ENCODE results near the gene HSD17B3.
A peak's percentile ranks its signal among the peaks of the same experiment; 100 is the strongest.

Gene HSD17B3

GRCh38 chr9:96232539-96233241 lies 69.3 kb downstream of the HSD17B3 start:
- ATAC-seq: peak; percentile 80
- Mint-ChIP-seq H3K27me3 (peaks cover 50% of the 10 kb centered on the region), H3K9me3 (peaks cover 8% of the 10 kb centered on the region)

GRCh38 chr9:96232164-96232538 lies 69.8 kb downstream of the HSD17B3 start:
- Mint-ChIP-seq H3K27me3 (peaks cover 49% of the 10 kb centered on the region), H3K9me3 (peaks cover 11% of the 10 kb centered on the region), H3K36me3 (ENCODE audit: low read depth) (peaks cover 2% of the 10 kb centered on the region), H3K4me1 (no peaks in the 10 kb centered on the region), H3K4me3 (no peak overlapping the region), H3K27ac (no peak overlapping the region)
- ATAC-seq: no peak
- DNase-seq: no peak

More at GRCh38 chr9:96232539-96233241, 69.3 kb downstream of the HSD17B3 start:
- DNase-seq: peak; percentile 20
- Mint-ChIP-seq H3K4me1 (no peaks in the 10 kb centered on the region), H3K4me3 (no peak overlapping the region), H3K36me3 (ENCODE audit: low read depth) (peaks cover 2% of the 10 kb centered on the region), H3K27ac (no peak overlapping the region)

DNA sequence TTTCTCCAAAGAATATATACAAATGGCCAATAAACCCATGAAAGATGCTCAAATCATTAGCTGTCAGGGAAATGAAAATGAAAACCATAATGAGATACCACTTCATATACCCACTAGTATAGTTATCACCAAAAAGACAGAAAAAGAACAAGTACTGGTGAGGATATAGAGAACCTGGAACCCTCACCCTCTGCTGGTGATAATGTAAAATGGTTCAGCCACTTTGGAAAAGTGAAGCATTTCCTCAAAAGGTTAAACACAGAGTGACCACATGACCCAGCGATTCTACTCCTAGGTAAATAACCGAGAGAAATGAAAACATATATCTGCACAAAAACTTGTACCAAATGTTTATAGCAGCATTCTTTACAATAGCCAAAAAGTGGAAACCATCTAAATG lies 72.0 kb downstream of the HSD17B3 start:
- ATAC-seq (no peak), DNase-seq (no peak)
- Mint-ChIP-seq H3K27ac (no peak overlapping the region), H3K4me3 (no peak overlapping the region), H3K4me1 (no peaks in the 10 kb centered on the region), H3K36me3 (ENCODE audit: low read depth) (peaks cover 2% of the 10 kb centered on the region), H3K27me3 (peaks cover 42% of the 10 kb centered on the region), H3K9me3 (peaks cover 11% of the 10 kb centered on the region)

- peaks cover 2% of the 10 kb centered on the region for H3K36me3 Mint-ChIP-seq (ENCODE audit: low read depth)
- no peak overlapping the region for H3K27ac Mint-ChIP-seq
- H3K9me3 Mint-ChIP-seq: peaks cover 9% of the 10 kb centered on the region
- H3K27me3 Mint-ChIP-seq: peaks cover 52% of the 10 kb centered on the region
- DNase-seq: no peak
- H3K4me3 Mint-ChIP-seq: no peak overlapping the region
- ATAC-seq: no peak
- peaks cover 15% of the 10 kb centered on the region for H3K4me1 Mint-ChIP-seq
Observed at GRCh38 chr9:96222132-96222531, 79.8 kb downstream of the HSD17B3 start.

DNA sequence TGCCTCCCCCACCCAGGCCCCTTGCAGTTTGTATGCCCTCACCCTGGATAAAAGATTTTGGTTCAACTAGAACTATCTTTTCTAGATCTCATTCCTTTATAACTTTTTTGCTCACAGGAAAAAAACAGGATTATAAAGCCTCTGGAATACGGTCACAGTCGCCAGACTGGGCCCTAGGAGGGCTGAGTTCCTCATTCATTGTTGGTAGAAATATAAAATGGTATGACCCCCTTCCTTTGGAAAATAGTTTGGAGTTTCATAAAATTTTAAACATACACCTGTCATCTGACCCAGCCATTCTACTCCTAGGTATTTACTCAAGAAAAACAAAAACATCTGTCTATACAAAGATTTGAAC lies 82.1 kb downstream of the HSD17B3 start:
- H3K9me3 Mint-ChIP-seq: peaks cover 9% of the 10 kb centered on the region
- H3K36me3 Mint-ChIP-seq (ENCODE audit: low read depth): peaks cover 2% of the 10 kb centered on the region
- H3K27me3 Mint-ChIP-seq: peaks cover 66% of the 10 kb centered on the region
- ATAC-seq (no peak), DNase-seq (no peak)
- no peak overlapping the region for H3K4me3 Mint-ChIP-seq
- H3K4me1 Mint-ChIP-seq: peaks cover 15% of the 10 kb centered on the region
- H3K27ac Mint-ChIP-seq: no peak overlapping the region

GRCh38 chr9:96219026-96219899 lies 82.7 kb downstream of the HSD17B3 start:
- DNase-seq (peak; percentile 49), ATAC-seq (no peak)
- peaks cover 6% of the 10 kb centered on the region for H3K9me3 Mint-ChIP-seq
- peaks cover 67% of the 10 kb centered on the region for H3K27me3 Mint-ChIP-seq
- H3K36me3 Mint-ChIP-seq (ENCODE audit: low read depth): peaks cover under 1% of the 10 kb centered on the region
- no peak overlapping the region for H3K27ac Mint-ChIP-seq
- peaks cover 15% of the 10 kb centered on the region for H3K4me1 Mint-ChIP-seq
- H3K4me3 Mint-ChIP-seq: no peak overlapping the region

DNA sequence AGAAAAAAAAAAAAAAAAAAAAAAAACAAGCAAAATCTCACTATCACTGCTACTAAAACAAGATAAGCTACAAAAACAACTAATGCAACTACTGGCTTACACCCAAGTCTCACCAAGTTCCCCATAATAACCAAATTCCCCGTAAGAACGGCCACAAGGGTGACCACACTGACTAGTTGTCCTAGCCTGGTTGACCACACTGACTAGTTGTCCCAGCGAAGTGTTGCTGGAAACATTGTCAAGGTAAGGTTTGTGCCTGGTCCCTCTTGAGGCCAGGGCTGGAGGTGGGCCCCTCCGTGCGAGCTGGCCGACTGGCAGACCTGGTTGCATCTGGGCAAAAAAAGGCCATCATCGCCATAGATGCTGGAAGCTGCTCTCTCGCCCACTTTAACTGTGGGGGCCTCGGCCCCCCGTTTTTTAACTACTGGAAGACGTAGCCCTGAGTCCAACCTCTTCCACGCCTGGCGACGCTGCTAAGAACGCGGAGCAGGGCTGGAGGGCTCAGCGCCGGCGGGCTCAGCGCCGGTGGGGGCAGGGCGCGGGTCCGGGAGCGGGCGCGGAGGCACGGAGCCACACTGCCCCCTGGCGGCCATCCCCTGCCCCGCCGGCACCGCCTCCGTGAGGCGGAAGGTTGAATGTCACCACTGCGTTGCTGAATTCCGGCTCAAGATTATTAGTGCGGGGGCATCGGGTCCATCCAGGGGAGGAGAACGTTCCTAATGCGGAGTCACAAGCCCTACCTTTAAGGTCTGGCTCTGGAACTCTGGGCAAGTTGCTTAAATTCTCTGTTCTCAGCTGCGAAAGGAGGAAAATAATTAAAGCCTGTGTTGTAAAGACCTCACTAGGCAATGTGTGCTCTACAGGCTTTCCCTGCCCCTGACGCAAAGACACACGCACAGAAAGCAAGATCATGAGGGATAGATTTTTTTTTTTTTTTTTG lies 84.0 kb downstream of the HSD17B3 start:
- Mint-ChIP-seq H3K4me1 (peaks cover 15% of the 10 kb centered on the region), H3K9me3 (no peaks in the 10 kb centered on the region), H3K27me3 (peaks cover 66% of the 10 kb centered on the region), H3K36me3 (ENCODE audit: low read depth) (no peaks in the 10 kb centered on the region), H3K4me3 (peak overlapping the region; percentile 65), H3K27ac (peak overlapping the region; percentile 39)
- DNase-seq (peak; percentile 85), ATAC-seq (peak; percentile 87)

DNA sequence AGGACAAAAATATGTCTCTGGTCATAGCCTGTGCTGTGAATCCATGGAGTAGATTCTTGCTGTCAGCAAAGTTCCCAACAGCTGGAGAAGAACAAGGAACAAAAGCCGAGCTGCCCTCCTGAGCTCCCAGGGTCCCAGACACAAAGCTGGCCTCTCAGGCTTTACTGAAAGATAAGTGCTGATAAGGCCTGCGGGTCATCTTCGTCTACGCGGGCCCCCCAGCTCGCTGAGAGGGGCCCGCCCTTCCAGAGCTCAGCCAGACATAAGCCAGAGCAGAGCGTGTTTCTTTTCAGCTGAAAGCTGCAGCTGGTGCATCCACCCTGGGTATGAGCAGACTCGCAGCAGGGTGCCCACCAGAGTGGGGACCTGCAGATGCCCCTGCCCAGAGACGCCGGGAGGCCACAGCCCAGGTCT lies 84.7 kb downstream of the HSD17B3 start:
- DNase-seq (no peak), ATAC-seq (no peak)
- no peak overlapping the region for H3K27ac Mint-ChIP-seq
- H3K4me3 Mint-ChIP-seq: no peak overlapping the region
- no peaks in the 10 kb centered on the region for H3K9me3 Mint-ChIP-seq
- H3K27me3 Mint-ChIP-seq: peaks cover 64% of the 10 kb centered on the region
- peaks cover 15% of the 10 kb centered on the region for H3K4me1 Mint-ChIP-seq
- no peaks in the 10 kb centered on the region for H3K36me3 Mint-ChIP-seq (ENCODE audit: low read depth)

DNA sequence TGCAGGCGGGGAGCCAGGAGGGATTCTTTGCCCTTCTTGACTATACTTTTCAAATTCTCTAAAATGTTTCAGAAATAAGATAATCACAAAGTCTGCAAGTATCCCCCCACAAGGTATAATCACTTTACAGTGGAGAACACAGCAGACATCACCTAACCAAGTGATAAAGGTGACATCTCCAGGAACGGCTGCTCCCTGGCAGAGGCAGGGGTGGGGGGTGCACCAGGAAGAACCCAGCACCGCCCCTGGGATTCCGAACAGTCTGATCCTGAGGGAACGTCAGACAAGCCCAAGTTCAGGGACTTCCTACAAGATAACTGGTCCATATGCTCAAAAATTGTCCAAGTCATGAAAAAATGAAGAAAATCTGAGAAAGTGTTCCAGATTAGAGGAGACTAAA lies 85.4 kb downstream of the HSD17B3 start:
- H3K27me3 Mint-ChIP-seq: peaks cover 58% of the 10 kb centered on the region
- no peaks in the 10 kb centered on the region for H3K36me3 Mint-ChIP-seq (ENCODE audit: low read depth)
- H3K4me3 Mint-ChIP-seq: no peak overlapping the region
- H3K4me1 Mint-ChIP-seq: peaks cover 15% of the 10 kb centered on the region
- no peaks in the 10 kb centered on the region for H3K9me3 Mint-ChIP-seq
- ATAC-seq (no peak), DNase-seq (no peak)
- H3K27ac Mint-ChIP-seq: no peak overlapping the region

GRCh38 chr9:96215841-96216240 lies 86.1 kb downstream of the HSD17B3 start:
- Mint-ChIP-seq H3K27me3 (peaks cover 59% of the 10 kb centered on the region), H3K27ac (no peak overlapping the region), H3K4me1 (peaks cover 15% of the 10 kb centered on the region), H3K36me3 (ENCODE audit: low read depth) (no peaks in the 10 kb centered on the region), H3K4me3 (no peak overlapping the region), H3K9me3 (no peaks in the 10 kb centered on the region)
- no peak for DNase-seq
- no peak for ATAC-seq

DNA sequence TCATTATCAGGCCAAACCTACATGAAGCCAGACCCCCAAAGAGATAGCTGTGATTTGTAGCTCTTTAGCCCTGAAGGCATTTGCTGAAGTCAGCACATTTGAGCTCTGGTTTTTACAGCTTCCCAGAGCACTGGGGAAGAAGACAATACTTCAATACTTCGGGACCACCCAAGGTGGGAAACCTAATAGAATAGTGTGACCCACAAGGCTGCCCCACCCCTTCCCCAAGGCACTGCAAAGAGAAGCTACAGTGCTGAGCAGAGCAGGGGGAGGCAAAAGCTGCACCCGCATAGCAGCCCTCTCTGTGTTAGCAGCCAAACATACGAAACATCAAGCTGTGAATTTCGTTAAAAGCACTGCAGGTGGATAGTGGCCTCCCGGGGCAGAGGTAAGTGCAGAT lies 87.3 kb downstream of the HSD17B3 start:
- no peaks in the 10 kb centered on the region for H3K9me3 Mint-ChIP-seq
- no peak overlapping the region for H3K4me3 Mint-ChIP-seq
- H3K4me1 Mint-ChIP-seq: peaks cover 11% of the 10 kb centered on the region
- no peaks in the 10 kb centered on the region for H3K36me3 Mint-ChIP-seq (ENCODE audit: low read depth)
- H3K27me3 Mint-ChIP-seq: peaks cover 55% of the 10 kb centered on the region
- H3K27ac Mint-ChIP-seq: no peak overlapping the region
- ATAC-seq (no peak), DNase-seq (no peak)

DNA sequence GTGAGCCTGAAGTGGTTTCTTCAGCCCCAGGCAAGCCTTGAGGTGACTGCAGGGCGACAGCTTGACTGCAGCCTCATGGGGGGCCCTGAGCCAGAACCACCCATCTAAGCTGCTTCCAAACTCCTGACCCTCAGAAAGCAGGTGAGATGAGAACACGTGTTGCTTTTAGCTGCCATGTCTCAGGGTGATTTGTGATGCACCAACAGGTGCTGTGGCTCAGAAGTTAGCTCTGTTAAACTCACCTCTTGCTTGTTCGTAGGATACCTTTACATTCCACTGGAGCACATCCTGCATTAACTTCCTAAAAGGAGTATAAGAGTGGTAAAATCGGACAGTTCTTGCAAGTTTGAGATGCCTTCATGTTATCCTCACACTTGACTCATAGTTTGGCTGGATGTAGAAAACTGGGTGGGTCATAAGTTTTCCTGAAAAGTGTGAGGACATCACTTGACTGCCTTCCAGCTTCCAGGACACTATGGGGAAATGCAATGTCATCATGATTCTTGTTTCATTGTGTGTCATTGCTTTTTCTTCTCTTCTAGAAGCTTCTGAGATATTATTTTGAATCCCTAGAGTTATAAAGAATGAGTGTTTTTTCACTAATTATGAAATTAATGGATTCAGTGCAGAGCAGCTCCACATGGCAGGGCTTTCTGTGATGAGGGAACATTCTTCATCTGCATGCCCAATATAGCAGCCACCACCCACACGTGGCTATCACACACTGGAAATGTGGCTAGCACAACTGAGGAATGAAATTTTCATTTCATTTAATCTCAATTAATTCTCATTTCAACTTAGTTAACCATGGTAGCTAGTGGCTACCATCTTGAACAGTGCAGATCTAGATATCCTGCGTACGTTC lies 92.3 kb downstream of the HSD17B3 start:
- Mint-ChIP-seq H3K4me1 (no peaks in the 10 kb centered on the region), H3K9me3 (no peaks in the 10 kb centered on the region), H3K4me3 (no peak overlapping the region), H3K36me3 (ENCODE audit: low read depth) (no peaks in the 10 kb centered on the region), H3K27me3 (peaks cover 20% of the 10 kb centered on the region), H3K27ac (no peak overlapping the region)
- DNase-seq (no peak), ATAC-seq (no peak)

DNA sequence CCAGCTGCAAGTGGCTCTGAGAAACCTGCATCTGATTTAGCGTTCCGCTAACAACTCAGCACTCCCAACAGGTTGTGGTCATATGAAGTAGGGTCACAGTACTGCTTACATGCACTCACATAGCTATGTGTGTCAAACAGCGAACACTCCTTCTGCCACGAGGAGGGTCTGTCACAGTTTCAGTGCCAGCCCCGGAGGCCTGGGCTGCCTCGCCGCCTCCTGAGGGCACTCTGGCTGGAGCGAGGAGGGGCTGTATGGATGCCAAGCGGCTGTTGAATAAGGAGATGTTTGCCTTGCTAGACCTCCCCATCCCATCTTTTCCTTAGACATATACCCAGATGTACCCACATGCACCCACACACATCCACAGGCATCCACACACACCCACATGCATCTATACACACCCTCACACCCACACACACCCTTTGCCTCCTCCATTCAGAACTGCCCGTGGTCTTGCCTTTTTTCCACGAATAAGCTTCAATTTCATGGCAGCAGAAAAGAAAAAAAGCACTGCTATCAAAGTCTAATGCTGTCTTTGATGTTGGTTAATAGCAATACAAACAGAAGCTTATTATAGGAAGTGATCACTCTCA lies 95.7 kb downstream of the HSD17B3 start:
- DNase-seq: no peak
- Mint-ChIP-seq H3K9me3 (no peaks in the 10 kb centered on the region), H3K27ac (no peak overlapping the region), H3K4me1 (peaks cover 2% of the 10 kb centered on the region), H3K4me3 (no peak overlapping the region), H3K27me3 (peaks cover 5% of the 10 kb centered on the region), H3K36me3 (ENCODE audit: low read depth) (no peaks in the 10 kb centered on the region)
- ATAC-seq: peak; percentile 20
